IPS-NIHi11 (cell line): Measurements from ENCODE around the gene KLHL12.
"Not testable (repeated sequence)": the region's sequence is repeated elsewhere in the genome, so short reads cannot be mapped to it uniquely, and the experiment has no call there.

Experiments
- DNase-seq: peaks from one replicate; pipeline ENCODE4 v3.0.0; 2012; ENCODE audit warnings: mixed read lengths, low spot score

Gene KLHL12

GRCh38 chr1:202951437-202951836 is 24.4 kb upstream of the KLHL12 start:
- DNase-seq = no peak

DNA sequence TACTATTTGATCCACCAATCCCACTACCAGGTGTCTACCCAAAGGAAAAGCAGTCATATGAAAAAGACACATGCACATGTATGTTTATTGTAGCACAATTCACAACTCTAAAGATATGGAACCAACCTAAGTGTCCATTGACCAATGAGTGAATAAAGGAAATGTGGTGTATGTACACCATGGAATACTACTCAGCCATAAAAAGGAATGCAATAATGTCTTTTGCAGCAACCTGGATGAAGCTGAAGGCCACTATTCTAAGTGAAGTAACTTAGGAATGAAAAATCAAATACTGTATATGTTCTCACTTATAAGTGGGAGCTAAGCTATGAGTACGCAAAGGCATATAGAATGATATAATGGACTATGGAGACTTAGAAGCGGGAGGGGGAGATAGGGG is 18.4 kb upstream of the KLHL12 start:
- DNase-seq = no peak

- no peak for DNase-seq
These were observed 17.4 kb upstream of the KLHL12 start for GRCh38 chr1:202944438-202944921.

DNA sequence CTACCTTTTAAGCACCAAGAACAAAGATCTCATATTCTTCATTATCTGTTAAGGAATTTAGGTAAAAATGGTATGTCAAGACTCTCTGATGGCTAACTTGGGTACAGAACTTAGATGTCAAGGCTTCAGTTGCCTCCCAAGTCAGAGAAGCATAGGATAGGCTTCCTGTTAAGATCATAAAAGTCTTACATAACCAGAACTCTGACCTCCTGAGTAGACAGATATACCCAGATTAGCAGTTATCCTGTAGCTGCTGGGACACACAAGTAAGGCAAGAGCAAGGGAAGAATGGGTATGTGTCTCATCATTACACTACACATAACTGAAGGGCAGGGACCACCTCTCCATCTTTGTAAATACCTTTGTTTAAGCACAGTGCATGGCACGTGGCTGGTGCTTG is 15.4 kb upstream of the KLHL12 start:
- DNase-seq = no peak

- DNase-seq = no peak
These were observed 14.3 kb upstream of the KLHL12 start for GRCh38 chr1:202941372-202941771.

GRCh38 chr1:202940561-202940960 is 13.5 kb upstream of the KLHL12 start:
- DNase-seq = no peak

DNA sequence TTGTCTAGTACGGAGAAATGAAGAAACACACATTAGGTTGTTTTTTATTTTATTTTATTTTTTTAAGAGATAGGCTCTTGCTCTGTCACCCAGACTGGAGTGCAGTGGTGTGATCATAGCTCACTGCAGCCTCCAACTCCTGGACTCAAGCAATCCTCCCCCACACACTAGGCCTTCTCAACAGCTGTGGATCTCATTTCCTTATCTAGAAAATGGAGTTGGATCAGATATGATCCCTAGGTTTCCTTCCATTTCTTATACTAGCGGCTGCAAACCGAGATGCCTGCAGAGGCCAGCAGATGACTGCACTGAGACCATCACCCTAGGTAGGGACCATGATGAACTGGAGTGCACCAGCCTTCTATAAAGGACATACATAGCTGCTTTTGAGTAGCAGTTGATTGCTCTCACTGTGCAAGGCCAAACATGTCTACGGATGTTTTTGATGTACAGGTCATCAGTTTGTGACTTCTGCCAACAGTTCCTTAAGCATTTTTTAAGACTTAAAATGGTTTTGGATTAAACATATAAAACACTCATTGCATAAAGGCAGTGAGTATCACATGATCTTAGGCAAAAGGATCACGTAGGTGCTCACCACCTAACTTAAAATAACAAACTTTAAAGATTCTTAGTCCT is 11.4 kb upstream of the KLHL12 start:
- no peak for DNase-seq

DNA sequence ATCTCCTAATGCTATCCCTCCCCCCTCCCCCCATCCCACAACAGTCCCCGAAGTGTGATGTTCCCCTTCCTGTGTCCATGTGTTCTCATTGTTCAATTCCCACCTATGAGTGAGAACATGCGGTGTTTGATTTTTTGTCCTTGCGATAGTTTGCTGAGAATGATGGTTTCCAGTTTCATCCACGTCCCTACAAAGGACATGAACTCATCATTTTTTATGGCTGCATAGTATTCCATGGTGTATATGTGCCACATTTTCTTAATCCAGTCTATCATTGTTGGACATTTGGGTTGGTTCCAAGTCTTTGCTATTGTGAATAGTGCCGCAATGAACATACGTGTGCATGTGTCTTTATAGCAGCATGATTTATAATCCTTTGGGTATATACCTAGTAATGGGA is 9.4 kb upstream of the KLHL12 start:
- not testable (repeated sequence) for DNase-seq

- DNase-seq = no peak
These were observed 8.8 kb upstream of the KLHL12 start for GRCh38 chr1:202935844-202936243.

DNA sequence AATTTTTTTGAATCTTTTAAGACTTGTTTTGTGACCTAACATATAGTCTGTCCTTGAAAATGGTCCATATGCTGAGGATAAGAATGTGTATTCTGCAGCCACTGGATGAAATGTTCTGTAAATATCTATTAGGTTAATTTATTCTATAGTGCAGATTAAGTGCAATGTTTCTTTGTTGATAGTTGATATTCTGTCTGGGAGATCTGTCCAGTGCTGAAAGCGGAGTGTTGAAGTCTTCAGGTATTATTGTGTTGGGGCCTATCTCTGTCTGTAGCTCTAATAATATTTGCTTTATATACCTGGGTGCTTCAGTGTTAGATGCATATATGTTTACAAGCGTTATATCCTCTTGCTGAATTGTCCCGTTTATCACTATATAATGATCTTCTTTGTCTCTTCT is 7.7 kb upstream of the KLHL12 start:
- no peak for DNase-seq

DNA sequence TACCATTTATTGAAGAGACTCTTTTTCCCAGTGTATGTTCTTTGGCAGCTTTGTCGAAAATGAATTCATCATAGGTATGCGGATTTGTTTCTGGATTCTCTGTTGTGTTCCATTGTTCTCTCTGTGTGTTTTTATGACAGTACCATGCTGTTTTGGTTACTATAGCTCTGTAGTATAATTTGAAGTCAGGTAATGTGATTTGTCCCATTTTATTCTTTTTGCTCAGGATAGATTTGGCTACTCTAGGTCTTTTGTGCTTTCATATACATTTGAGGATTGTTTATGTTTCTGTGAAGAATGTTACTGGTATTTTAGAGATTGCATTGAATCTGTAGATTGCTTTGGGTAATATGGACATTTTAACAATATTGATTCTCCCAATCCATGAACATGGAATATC is 5.4 kb upstream of the KLHL12 start:
- no peak for DNase-seq

- no peak for DNase-seq
These were observed 3.5 kb downstream of the KLHL12 start for GRCh38 chr1:202923533-202923932.

- DNase-seq = no peak
These were observed 7.4 kb downstream of the KLHL12 start for GRCh38 chr1:202919615-202920014.

DNA sequence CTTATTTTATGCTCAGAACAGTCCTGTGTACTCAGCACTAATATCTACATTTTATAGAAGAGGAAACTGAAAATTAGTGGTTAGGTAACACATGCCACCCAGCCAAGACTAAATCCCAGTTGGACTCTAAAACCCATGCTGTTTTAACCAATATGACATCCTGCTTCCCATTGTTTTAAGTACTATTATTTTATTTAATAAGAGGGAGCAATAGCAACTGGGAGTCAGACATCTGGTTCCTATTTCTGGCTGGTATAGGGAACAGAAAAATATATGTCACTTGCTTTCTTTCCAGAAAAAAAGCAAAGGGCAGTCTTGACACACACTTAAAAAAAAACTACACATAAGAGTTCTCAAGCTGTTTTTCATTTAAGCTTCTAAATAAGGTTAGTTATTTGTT is 11.9 kb downstream of the KLHL12 start:
- DNase-seq = no peak

- not testable (repeated sequence) for DNase-seq
These were observed 14.6 kb downstream of the KLHL12 start for GRCh38 chr1:202912476-202912875.

DNA sequence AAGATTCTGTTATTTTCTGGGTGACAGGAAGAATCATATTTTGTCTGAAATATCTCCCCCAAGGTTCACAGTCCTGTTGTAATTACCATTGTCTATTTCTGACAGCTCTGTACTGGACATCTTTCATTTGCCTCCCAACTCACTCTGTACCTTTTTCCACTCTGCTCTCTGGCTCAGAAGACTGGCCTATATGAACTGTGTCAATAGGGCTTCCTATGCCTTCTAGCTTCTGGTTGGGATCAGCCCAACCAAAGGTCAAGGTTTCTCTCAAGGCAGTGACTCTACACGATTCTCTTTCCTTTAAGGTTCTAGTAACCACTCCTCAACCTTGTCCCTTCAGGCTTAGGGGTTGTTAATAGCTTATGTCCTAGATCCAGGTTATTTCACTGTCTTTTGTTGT is 17.5 kb downstream of the KLHL12 start:
- DNase-seq = no peak

GRCh38 chr1:202908998-202909397 is 18.0 kb downstream of the KLHL12 start:
- DNase-seq = no peak

DNA sequence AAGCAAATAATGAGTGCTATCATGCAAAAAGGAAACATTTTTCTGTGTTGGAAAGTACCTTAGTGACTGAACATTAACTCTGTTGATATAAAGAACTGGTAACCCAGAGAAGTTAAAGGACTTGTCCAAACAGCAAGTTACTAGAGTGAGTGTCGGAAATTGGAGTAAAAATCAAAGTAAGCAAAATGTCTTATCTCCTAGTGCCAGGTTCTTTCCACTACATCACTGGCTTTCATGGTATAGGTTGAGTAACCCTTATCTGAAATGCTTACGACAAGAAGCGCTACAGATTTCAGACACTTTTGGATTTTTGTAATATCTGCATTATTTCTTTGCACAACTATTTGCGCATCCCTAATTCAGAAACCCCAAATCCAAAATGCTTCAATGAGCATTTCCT is 21.7 kb downstream of the KLHL12 start:
- no peak for DNase-seq

GRCh38 chr1:202903808-202904207 is 23.2 kb downstream of the KLHL12 start:
- not testable (repeated sequence) for DNase-seq

DNA sequence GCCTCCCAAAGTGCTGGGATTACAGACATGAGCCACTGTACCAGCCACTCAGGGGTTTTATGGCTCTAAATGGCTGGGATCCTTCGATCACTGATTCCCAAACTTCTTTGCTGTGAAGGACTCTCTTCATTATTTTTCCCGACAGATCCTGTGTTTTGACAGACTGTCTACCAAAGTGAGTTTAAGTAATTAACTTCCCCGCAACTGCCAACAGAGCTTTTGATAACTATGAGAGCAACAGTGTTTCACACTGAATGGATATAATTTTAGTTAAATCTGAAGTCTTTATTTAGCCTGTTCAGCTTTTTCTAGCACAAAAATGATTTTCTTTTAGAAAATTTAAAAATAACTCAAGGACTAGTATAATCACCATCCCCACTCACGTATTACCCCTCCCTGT is 25.5 kb downstream of the KLHL12 start:
- no peak for DNase-seq

GRCh38 chr1:202892501-202892900 is 34.5 kb downstream of the KLHL12 start:
- DNase-seq = no peak

DNA sequence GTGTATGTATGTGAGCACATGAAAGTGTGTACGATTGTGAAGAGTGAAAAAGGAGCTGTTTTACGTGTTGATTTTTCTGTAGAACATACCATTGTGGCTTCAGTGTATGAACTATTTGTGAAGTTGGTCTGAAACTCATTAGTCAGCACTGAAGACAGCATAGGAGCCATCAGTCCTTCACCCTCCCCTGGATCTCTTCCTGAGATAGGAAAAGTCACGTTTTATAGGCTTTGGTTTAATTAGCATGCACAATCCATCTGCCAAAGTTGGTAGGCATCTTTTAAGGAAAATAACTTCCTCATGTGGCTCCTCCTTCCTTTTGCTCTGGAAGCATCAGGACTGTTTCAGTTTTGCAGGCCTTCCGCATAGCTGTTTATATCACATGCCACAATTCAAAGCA is 36.6 kb downstream of the KLHL12 start:
- no peak for DNase-seq

DNA sequence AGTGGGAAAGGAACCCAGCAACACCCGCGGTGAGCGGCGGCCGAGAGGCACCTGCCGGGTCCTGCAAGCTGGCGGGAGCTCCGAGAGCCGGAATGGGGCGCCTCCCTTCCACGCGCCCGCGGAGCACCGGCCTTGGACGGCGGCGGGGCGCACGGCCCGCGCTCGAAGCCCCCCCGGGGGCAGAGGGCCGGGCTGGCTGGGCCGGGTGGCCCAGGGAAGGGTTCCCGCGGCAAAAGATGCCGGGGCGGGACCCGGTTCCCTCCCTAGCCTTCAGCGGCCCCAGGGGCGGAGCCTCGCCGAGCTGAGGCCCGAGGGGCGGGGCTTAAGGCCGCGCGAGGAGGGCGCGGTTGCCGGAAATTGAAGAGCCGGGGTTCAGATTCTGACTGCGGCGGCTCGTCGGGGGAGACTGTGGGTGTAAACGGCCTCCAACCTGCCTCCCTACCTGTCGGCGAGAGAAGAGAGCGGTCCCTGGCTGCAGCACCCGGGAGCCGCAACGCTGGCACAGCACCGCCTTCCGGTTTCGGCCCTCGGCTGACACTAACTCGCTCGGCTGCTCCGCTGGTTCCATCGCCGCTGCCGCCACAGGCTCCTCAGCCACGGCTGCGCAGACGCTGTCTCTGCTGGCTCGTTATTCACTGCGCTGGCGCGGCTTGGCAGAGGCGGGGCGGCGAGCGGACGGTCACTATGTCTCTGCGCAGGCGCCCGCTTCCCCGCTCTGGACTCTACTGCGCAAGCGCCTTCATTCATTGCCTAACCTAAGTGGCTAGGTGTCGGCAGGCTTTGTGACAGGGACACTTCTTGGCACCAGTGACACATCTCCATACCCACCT is 38.3 kb downstream of the KLHL12 start, which contains the start of gene RABIF:
RABIF (minus strand) TSS at position 619 of the 830 bp plus-strand sequence; CDS start at position 568, 51 bp downstream.
- peak; percentile 97 for DNase-seq

DNA sequence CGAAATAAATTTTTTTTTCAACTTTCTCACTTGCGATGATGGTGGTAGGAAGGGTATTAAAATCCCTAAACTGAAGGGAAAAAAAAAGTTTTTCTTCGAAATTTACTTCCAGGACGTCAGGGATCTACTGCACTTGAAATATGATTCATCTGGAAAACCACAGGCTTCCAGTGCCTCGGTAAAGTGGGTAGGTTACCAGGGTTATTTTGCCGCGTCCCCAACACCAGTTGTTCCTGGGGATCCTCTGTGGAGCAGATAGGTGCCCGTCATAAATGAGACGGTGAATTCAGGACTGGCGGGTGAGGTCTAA is 38.9 kb downstream of the KLHL12 start:
- no peak for DNase-seq
